ENCODE data around the gene CAMK1. TPM values are rescaled to one million over a fixed set of nuclear protein-coding genes. Genes with fewer than 3 reads are reported as not detected.
A peak's percentile ranks its signal among the peaks of the same experiment; 100 is the strongest.
"Not testable (repeated sequence)": the region's sequence is repeated elsewhere in the genome, so short reads cannot be mapped to it uniquely, and the experiment has no call there.

The CAMK1 gene
- total RNA-seq, 1 donor = 24.7 TPM

GRCh38 chr3:9784965-9785364, 15.2 kb upstream of the CAMK1 start:
- Histone ChIP-seq H3K27me3 (ENCODE audit: insufficient read depth, low read length) (no peaks in the 10 kb centered on the region), H3K4me1 (ENCODE audit: insufficient read depth, low read length) (peaks cover 33% of the 10 kb centered on the region), H3K9me3 (ENCODE audit: low read depth, low read length) (no peaks in the 10 kb centered on the region), H3K4me3 (ENCODE audit: low read length) (no peak overlapping the region)

DNA sequence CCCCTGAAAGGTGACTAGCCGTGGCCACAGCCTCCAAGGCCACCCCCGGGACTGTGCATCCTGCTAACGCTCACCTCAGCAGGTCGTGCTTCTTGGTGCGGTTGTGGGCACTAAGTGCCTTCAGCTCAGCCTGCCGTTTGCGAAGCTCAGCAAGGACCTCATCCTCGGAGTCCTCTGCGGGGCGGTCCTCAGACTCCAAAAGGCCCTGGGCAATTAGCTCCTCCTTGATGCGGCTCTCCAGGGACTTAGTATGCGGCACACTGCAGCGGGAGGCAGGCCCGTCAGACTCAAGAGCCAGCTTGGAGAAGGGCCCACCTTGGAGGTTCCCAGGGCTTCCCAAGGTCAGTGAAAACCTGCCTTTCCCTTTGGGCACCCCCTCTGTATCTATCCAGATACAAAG, 14.2 kb upstream of the CAMK1 start:
- no peak overlapping the region for H3K4me3 ChIP-seq (ENCODE audit: low read length)
- no peaks in the 10 kb centered on the region for H3K27me3 ChIP-seq (ENCODE audit: insufficient read depth, low read length)
- no peaks in the 10 kb centered on the region for H3K9me3 ChIP-seq (ENCODE audit: low read depth, low read length)
- H3K4me1 ChIP-seq (ENCODE audit: insufficient read depth, low read length) = peaks cover 43% of the 10 kb centered on the region

- H3K4me1 ChIP-seq (ENCODE audit: insufficient read depth, low read length) = peaks cover 53% of the 10 kb centered on the region
- H3K4me3 ChIP-seq (ENCODE audit: low read length) = no peak overlapping the region
- H3K27me3 ChIP-seq (ENCODE audit: insufficient read depth, low read length) = no peaks in the 10 kb centered on the region
- no peaks in the 10 kb centered on the region for H3K9me3 ChIP-seq (ENCODE audit: low read depth, low read length)
Observed at GRCh38 chr3:9782770-9783169, 13.0 kb upstream of the CAMK1 start.

GRCh38 chr3:9781978-9782603, 12.3 kb upstream of the CAMK1 start:
- Histone ChIP-seq H3K4me3 (ENCODE audit: low read length) (no peak overlapping the region), H3K27me3 (ENCODE audit: insufficient read depth, low read length) (no peaks in the 10 kb centered on the region), H3K9me3 (ENCODE audit: low read depth, low read length) (no peaks in the 10 kb centered on the region), H3K4me1 (ENCODE audit: insufficient read depth, low read length) (peaks cover 58% of the 10 kb centered on the region)

DNA sequence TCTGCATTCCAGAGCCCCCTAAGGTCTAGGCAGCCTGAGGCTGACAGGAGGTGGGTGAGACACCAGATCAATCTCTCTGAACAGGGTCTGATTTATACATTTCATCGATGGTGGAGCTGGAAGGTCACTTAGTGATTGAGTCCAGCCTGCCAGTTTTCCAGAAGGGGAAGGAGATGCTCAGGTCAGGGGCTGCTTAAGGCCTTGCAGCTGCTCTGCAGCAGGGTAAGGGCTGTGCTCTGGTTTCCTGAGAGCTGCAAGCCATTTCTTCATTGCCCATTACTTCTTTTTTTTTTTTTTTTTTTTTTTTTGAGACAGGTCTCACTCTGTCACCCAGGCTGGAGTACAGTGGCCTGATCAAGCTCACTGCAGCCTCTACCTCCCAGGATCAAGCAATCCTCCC, 11.8 kb upstream of the CAMK1 start:
- no peak overlapping the region for H3K4me3 ChIP-seq (ENCODE audit: low read length)
- peaks cover 61% of the 10 kb centered on the region for H3K4me1 ChIP-seq (ENCODE audit: insufficient read depth, low read length)

GRCh38 chr3:9780910-9781309, 11.2 kb upstream of the CAMK1 start:
- H3K27me3 ChIP-seq (ENCODE audit: insufficient read depth, low read length) = no peaks in the 10 kb centered on the region
- H3K4me1 ChIP-seq (ENCODE audit: insufficient read depth, low read length) = peaks cover 61% of the 10 kb centered on the region
- no peak overlapping the region for H3K4me3 ChIP-seq (ENCODE audit: low read length)
- H3K9me3 ChIP-seq (ENCODE audit: low read depth, low read length) = no peaks in the 10 kb centered on the region

More for the DNA sequence above, 11.8 kb upstream of the CAMK1 start:
- Histone ChIP-seq H3K27me3 (ENCODE audit: insufficient read depth, low read length) (no peaks in the 10 kb centered on the region), H3K9me3 (ENCODE audit: low read depth, low read length) (no peaks in the 10 kb centered on the region)

GRCh38 chr3:9780458-9780812, 10.7 kb upstream of the CAMK1 start:
- no peaks in the 10 kb centered on the region for H3K27me3 ChIP-seq (ENCODE audit: insufficient read depth, low read length)
- peaks cover 61% of the 10 kb centered on the region for H3K4me1 ChIP-seq (ENCODE audit: insufficient read depth, low read length)
- no peak overlapping the region for H3K4me3 ChIP-seq (ENCODE audit: low read length)
- no peaks in the 10 kb centered on the region for H3K9me3 ChIP-seq (ENCODE audit: low read depth, low read length)

- H3K27me3 ChIP-seq (ENCODE audit: insufficient read depth, low read length) = no peaks in the 10 kb centered on the region
- peaks cover 61% of the 10 kb centered on the region for H3K4me1 ChIP-seq (ENCODE audit: insufficient read depth, low read length)
- H3K4me3 ChIP-seq (ENCODE audit: low read length) = no peak overlapping the region
- no peaks in the 10 kb centered on the region for H3K9me3 ChIP-seq (ENCODE audit: low read depth, low read length)
Observed at GRCh38 chr3:9779721-9780457, 10.1 kb upstream of the CAMK1 start.

- Histone ChIP-seq H3K27me3 (ENCODE audit: insufficient read depth, low read length) (no peaks in the 10 kb centered on the region), H3K4me3 (ENCODE audit: low read length) (no peak overlapping the region), H3K9me3 (ENCODE audit: low read depth, low read length) (no peaks in the 10 kb centered on the region), H3K4me1 (ENCODE audit: insufficient read depth, low read length) (peaks cover 61% of the 10 kb centered on the region)
Observed at GRCh38 chr3:9779075-9779593, 9.4 kb upstream of the CAMK1 start.

GRCh38 chr3:9778143-9779074, 8.7 kb upstream of the CAMK1 start:
- Histone ChIP-seq H3K4me3 (ENCODE audit: low read length) (no peak overlapping the region), H3K4me1 (ENCODE audit: insufficient read depth, low read length) (peaks cover 61% of the 10 kb centered on the region), H3K27me3 (ENCODE audit: insufficient read depth, low read length) (no peaks in the 10 kb centered on the region)

DNA sequence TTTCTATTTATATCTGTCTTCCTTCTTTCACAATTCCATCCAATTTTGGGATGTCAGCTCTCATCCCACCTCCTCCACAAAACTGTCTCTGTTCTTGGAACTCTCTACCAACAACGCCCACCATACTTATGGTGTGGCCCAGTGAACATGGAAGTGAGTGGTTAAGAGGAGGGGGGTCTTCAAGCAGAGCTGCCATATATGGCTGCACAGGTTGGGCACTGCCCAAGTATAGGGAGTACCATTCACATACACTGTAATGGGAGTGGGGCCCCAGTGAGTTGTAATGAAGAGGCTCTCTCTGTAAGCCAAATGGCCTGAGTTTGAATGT, 7.9 kb upstream of the CAMK1 start:
- Histone ChIP-seq H3K27me3 (ENCODE audit: insufficient read depth, low read length) (no peaks in the 10 kb centered on the region), H3K4me1 (ENCODE audit: insufficient read depth, low read length) (peaks cover 58% of the 10 kb centered on the region), H3K4me3 (ENCODE audit: low read length) (no peak overlapping the region), H3K9me3 (ENCODE audit: low read depth, low read length) (no peaks in the 10 kb centered on the region)

More at GRCh38 chr3:9778143-9779074, 8.7 kb upstream of the CAMK1 start:
- H3K9me3 ChIP-seq (ENCODE audit: low read depth, low read length) = no peaks in the 10 kb centered on the region

DNA sequence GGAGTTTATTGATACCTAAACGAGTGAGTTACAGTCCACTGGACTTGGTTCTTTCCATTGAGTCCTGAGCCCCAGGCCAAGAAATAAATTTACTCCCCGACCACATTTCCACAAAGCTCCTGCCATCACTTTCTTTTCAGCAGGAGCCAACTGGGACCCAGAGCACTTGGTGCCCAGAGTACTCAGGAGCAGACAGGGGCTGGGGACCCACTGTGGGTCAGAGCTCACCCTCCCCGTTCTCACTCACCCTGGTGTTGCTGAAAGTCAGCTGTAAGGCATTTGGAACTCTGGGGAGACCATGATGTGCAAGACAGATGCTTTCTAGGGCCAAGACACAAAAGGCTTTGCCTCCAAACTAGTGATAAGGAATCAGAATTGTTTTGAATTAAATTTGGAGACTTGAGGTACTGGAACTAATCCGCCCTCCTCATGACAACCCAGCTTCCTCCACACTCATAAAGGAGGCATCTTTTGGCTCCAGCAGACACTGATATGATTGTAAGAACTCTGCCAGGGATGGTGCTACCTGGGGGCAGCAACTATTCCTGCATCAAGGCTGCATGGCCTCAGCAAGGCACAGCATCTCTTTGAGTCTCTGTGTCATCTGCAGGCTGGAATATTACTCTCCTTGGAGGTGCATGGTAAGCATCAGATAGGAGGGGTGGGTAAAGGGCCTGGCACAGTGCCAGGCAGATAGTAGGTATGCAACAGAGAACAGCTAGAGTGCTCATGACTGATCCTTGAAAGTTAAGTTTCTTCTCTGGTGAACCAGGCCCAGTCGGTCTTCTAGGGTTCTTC, 7.3 kb upstream of the CAMK1 start:
- Histone ChIP-seq H3K4me1 (ENCODE audit: insufficient read depth, low read length) (peaks cover 53% of the 10 kb centered on the region), H3K9me3 (ENCODE audit: low read depth, low read length) (no peaks in the 10 kb centered on the region), H3K4me3 (ENCODE audit: low read length) (no peak overlapping the region), H3K27me3 (ENCODE audit: insufficient read depth, low read length) (no peaks in the 10 kb centered on the region)

DNA sequence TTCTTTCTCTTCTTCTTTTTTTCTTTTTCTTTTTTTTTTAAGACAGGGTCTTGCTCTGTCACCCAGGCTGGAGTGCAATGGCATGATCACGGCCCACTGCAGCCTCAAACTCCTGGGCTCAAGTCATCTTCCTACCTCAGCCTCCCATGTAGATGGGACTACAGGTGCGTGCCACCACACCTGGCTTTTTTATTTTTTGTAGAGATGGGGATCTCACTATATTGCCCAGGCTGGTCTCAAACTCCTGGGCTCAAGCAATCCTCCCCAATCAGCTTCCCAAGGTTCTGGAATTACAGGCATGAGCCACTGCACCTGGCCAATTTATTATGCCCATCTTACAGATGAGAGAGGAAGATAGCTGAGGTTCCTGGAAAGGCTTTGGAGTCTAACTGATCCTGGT, 1.3 kb upstream of the CAMK1 start:
- H3K27me3 ChIP-seq (ENCODE audit: insufficient read depth, low read length); H3K4me3 ChIP-seq (ENCODE audit: low read length); H3K9me3 ChIP-seq (ENCODE audit: low read depth, low read length): not testable (repeated sequence)
- peaks cover 45% of the 10 kb centered on the region for H3K4me1 ChIP-seq (ENCODE audit: insufficient read depth, low read length)

GRCh38 chr3:9770276-9770812, 597 bp upstream of the CAMK1 start:
- peak overlapping the region; percentile 37 for H3K4me3 ChIP-seq (ENCODE audit: low read length)

More at GRCh38 chr3:9770276-9770812, 597 bp upstream of the CAMK1 start:
- Histone ChIP-seq H3K9me3 (ENCODE audit: low read depth, low read length) (no peaks in the 10 kb centered on the region), H3K4me1 (ENCODE audit: insufficient read depth, low read length) (peaks cover 45% of the 10 kb centered on the region), H3K27me3 (ENCODE audit: insufficient read depth, low read length) (no peaks in the 10 kb centered on the region)

Measured in mononuclear cell (primary cell).